ENCODE data around the gene STAT5A.

Gene STAT5A

GRCh38 chr17:42282478-42283080 is 5.7 kb upstream of the STAT5A start:
- Histone ChIP-seq H3K23ac (ENCODE audit: low read length in 2 of 2) (no peak overlapping the region), H3K27ac (ENCODE audit: low read length, poor library complexity, severe bottlenecking) (no peak overlapping the region), H3K9me3 (ENCODE audit: control insufficient read depth, low read length) (no peaks in the 10 kb centered on the region), H4K8ac (ENCODE audit: low read length) (no peak overlapping the region), H2AK5ac (ENCODE audit: low read length, severe bottlenecking) (no peak overlapping the region), H2BK12ac (ENCODE audit: low read length in 2 of 2) (no peak overlapping the region), H3K18ac (ENCODE audit: low read depth in 1 of 2, low read length in 2 of 2) (no peak overlapping the region), H3K27me3 (ENCODE audit: control insufficient read depth in 1 of 2, insufficient read depth in 1 of 2, low read length in 2 of 2) (no peaks in the 10 kb centered on the region), H2BK15ac (ENCODE audit: low read depth, poor library complexity, severe bottlenecking) (no peak overlapping the region), H3K14ac (ENCODE audit: low read length in 2 of 2) (no peak overlapping the region), H3K9ac (ENCODE audit: low read length) (no peak overlapping the region), H3K4me2 (ENCODE audit: low read length, poor library complexity, severe bottlenecking) (no peak overlapping the region), H2BK5ac (ENCODE audit: low read depth, low read length, poor library complexity, severe bottlenecking) (no peak overlapping the region), H4K91ac (ENCODE audit: low read length) (no peak overlapping the region), H3K4me1 (ENCODE audit: control insufficient read depth, insufficient read depth, low read depth, low read length) (peaks cover 4% of the 10 kb centered on the region), H3K4ac (ENCODE audit: low read depth in 1 of 2, low read length in 2 of 2) (no peak overlapping the region), H3K79me1 (replicated peaks; ENCODE audit: low read length, poor library complexity, severe bottlenecking) (no peaks in the 10 kb centered on the region), H3K4me3 (ENCODE audit: insufficient read depth in 1 of 2, low read depth in 1 of 2, low read length in 2 of 2) (no peak overlapping the region), H3K36me3 (ENCODE audit: control insufficient read depth in 1 of 2, insufficient read depth in 2 of 2, low read depth in 1 of 2, low read length in 2 of 2) (peaks cover 0 to 3% of the 10 kb centered on the region in 2 experiments), H2AFZ (ENCODE audit: low read depth, low read length) (no peak overlapping the region), H2BK120ac (ENCODE audit: low read depth, low read length) (no peak overlapping the region)
- DNase-seq = no peak
- WGBS = 95% methylated on average over 4 of the region's 6 CpGs

GRCh38 chr17:42283241-42284023 is 4.9 kb upstream of the STAT5A start:
- H2BK120ac ChIP-seq (ENCODE audit: low read depth, low read length) = no peak overlapping the region
- no peak overlapping the region for H3K9ac ChIP-seq (ENCODE audit: low read length)
- H3K79me1 ChIP-seq (replicated peaks; ENCODE audit: low read length, poor library complexity, severe bottlenecking) = no peaks in the 10 kb centered on the region
- H2AFZ ChIP-seq (ENCODE audit: low read depth, low read length) = no peak overlapping the region
- no peaks in the 10 kb centered on the region for H3K27me3 ChIP-seq (ENCODE audit: control insufficient read depth in 1 of 2, insufficient read depth in 1 of 2, low read length in 2 of 2)
- peaks cover 9% of the 10 kb centered on the region for H3K4me1 ChIP-seq (ENCODE audit: control insufficient read depth, insufficient read depth, low read depth, low read length)
- no peak overlapping the region for H4K8ac ChIP-seq (ENCODE audit: low read length)
- peaks cover 0 to 3% of the 10 kb centered on the region in 2 experiments for H3K36me3 ChIP-seq (ENCODE audit: control insufficient read depth in 1 of 2, insufficient read depth in 2 of 2, low read depth in 1 of 2, low read length in 2 of 2)
- no peak overlapping the region for H3K23ac ChIP-seq (ENCODE audit: low read length in 2 of 2)
- DNase-seq = no peak
- 89% methylated on average over 4 of the region's 7 CpGs for WGBS
- H2AK5ac ChIP-seq (ENCODE audit: low read length, severe bottlenecking) = no peak overlapping the region
- H4K91ac ChIP-seq (ENCODE audit: low read length) = no peak overlapping the region
- no peak overlapping the region for H2BK12ac ChIP-seq (ENCODE audit: low read length in 2 of 2)
- H2BK15ac ChIP-seq (ENCODE audit: low read depth, poor library complexity, severe bottlenecking) = no peak overlapping the region
- H3K9me3 ChIP-seq (ENCODE audit: control insufficient read depth, low read length) = no peaks in the 10 kb centered on the region
- H2BK5ac ChIP-seq (ENCODE audit: low read depth, low read length, poor library complexity, severe bottlenecking) = no peak overlapping the region
- H3K27ac ChIP-seq (ENCODE audit: low read length, poor library complexity, severe bottlenecking) = no peak overlapping the region
- H3K18ac ChIP-seq (ENCODE audit: low read depth in 1 of 2, low read length in 2 of 2) = no peak overlapping the region
- H3K4ac ChIP-seq (ENCODE audit: low read depth in 1 of 2, low read length in 2 of 2) = no peak overlapping the region
- H3K14ac ChIP-seq (ENCODE audit: low read length in 2 of 2) = peak overlapping the region in 1 of 2 experiments; percentile 27
- no peak overlapping the region for H3K4me3 ChIP-seq (ENCODE audit: insufficient read depth in 1 of 2, low read depth in 1 of 2, low read length in 2 of 2)
- no peak overlapping the region for H3K4me2 ChIP-seq (ENCODE audit: low read length, poor library complexity, severe bottlenecking)

GRCh38 chr17:42284024-42284369 is 4.3 kb upstream of the STAT5A start:
- no peak overlapping the region for H4K91ac ChIP-seq (ENCODE audit: low read length)
- no peak overlapping the region for H3K4me3 ChIP-seq (ENCODE audit: insufficient read depth in 1 of 2, low read depth in 1 of 2, low read length in 2 of 2)
- H3K79me1 ChIP-seq (replicated peaks; ENCODE audit: low read length, poor library complexity, severe bottlenecking) = no peaks in the 10 kb centered on the region
- H3K14ac ChIP-seq (ENCODE audit: low read length in 2 of 2) = no peak overlapping the region
- H4K8ac ChIP-seq (ENCODE audit: low read length) = no peak overlapping the region
- no peak for DNase-seq
- H3K36me3 ChIP-seq (ENCODE audit: control insufficient read depth in 1 of 2, insufficient read depth in 2 of 2, low read depth in 1 of 2, low read length in 2 of 2) = peaks cover 0 to 3% of the 10 kb centered on the region in 2 experiments
- no peak overlapping the region for H2BK12ac ChIP-seq (ENCODE audit: low read length in 2 of 2)
- no peak overlapping the region for H3K4me2 ChIP-seq (ENCODE audit: low read length, poor library complexity, severe bottlenecking)
- H3K27me3 ChIP-seq (ENCODE audit: control insufficient read depth in 1 of 2, insufficient read depth in 1 of 2, low read length in 2 of 2) = no peaks in the 10 kb centered on the region
- no peak overlapping the region for H2BK5ac ChIP-seq (ENCODE audit: low read depth, low read length, poor library complexity, severe bottlenecking)
- peaks cover 13% of the 10 kb centered on the region for H3K4me1 ChIP-seq (ENCODE audit: control insufficient read depth, insufficient read depth, low read depth, low read length)
- H3K23ac ChIP-seq (ENCODE audit: low read length in 2 of 2) = no peak overlapping the region
- H3K9ac ChIP-seq (ENCODE audit: low read length) = no peak overlapping the region
- 86% methylated on average over 5 of the region's 5 CpGs for WGBS
- no peak overlapping the region for H2AFZ ChIP-seq (ENCODE audit: low read depth, low read length)
- H3K4ac ChIP-seq (ENCODE audit: low read depth in 1 of 2, low read length in 2 of 2) = no peak overlapping the region
- H3K18ac ChIP-seq (ENCODE audit: low read depth in 1 of 2, low read length in 2 of 2) = no peak overlapping the region
- no peak overlapping the region for H2BK120ac ChIP-seq (ENCODE audit: low read depth, low read length)
- no peak overlapping the region for H3K27ac ChIP-seq (ENCODE audit: low read length, poor library complexity, severe bottlenecking)
- H3K9me3 ChIP-seq (ENCODE audit: control insufficient read depth, low read length) = no peaks in the 10 kb centered on the region
- H2BK15ac ChIP-seq (ENCODE audit: low read depth, poor library complexity, severe bottlenecking) = peak overlapping the region; percentile 33
- H2AK5ac ChIP-seq (ENCODE audit: low read length, severe bottlenecking) = no peak overlapping the region

DNA sequence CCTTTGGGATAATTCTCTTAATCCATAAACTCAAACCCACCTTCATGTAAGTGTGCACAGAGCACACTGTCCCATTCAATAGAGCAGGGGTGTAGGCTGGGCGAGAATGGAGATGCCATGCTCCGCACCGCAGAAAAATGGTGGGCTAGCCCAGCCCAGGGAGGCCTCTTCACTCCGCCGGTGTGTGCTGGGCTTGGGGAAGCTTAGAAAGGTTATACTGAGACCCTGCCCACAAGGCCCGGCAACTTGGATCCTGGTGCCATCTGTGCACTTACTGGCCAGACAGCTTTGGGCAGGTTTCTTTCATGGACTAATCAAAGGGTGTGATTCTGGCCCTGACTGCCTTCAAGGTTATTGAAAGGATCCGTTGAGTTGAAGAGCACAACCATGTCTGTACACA is 3.7 kb upstream of the STAT5A start:
- H2BK15ac ChIP-seq (ENCODE audit: low read depth, poor library complexity, severe bottlenecking) = no peak overlapping the region
- DNase-seq = no peak
- no peaks in the 10 kb centered on the region for H3K27me3 ChIP-seq (ENCODE audit: control insufficient read depth in 1 of 2, insufficient read depth in 1 of 2, low read length in 2 of 2)
- H3K4ac ChIP-seq (ENCODE audit: low read depth in 1 of 2, low read length in 2 of 2) = no peak overlapping the region
- no peak overlapping the region for H2BK12ac ChIP-seq (ENCODE audit: low read length in 2 of 2)
- H3K79me1 ChIP-seq (replicated peaks; ENCODE audit: low read length, poor library complexity, severe bottlenecking) = no peaks in the 10 kb centered on the region
- peaks cover 0 to 3% of the 10 kb centered on the region in 2 experiments for H3K36me3 ChIP-seq (ENCODE audit: control insufficient read depth in 1 of 2, insufficient read depth in 2 of 2, low read depth in 1 of 2, low read length in 2 of 2)
- H3K4me1 ChIP-seq (ENCODE audit: control insufficient read depth, insufficient read depth, low read depth, low read length) = peaks cover 13% of the 10 kb centered on the region
- H3K9ac ChIP-seq (ENCODE audit: low read length) = no peak overlapping the region
- H2BK5ac ChIP-seq (ENCODE audit: low read depth, low read length, poor library complexity, severe bottlenecking) = no peak overlapping the region
- no peak overlapping the region for H3K4me2 ChIP-seq (ENCODE audit: low read length, poor library complexity, severe bottlenecking)
- H4K8ac ChIP-seq (ENCODE audit: low read length) = no peak overlapping the region
- no peak overlapping the region for H3K4me3 ChIP-seq (ENCODE audit: insufficient read depth in 1 of 2, low read depth in 1 of 2, low read length in 2 of 2)
- no peak overlapping the region for H4K91ac ChIP-seq (ENCODE audit: low read length)
- H2AFZ ChIP-seq (ENCODE audit: low read depth, low read length) = no peak overlapping the region
- H3K14ac ChIP-seq (ENCODE audit: low read length in 2 of 2) = no peak overlapping the region
- no peak overlapping the region for H3K27ac ChIP-seq (ENCODE audit: low read length, poor library complexity, severe bottlenecking)
- no peak overlapping the region for H3K18ac ChIP-seq (ENCODE audit: low read depth in 1 of 2, low read length in 2 of 2)
- no peaks in the 10 kb centered on the region for H3K9me3 ChIP-seq (ENCODE audit: control insufficient read depth, low read length)
- no peak overlapping the region for H2BK120ac ChIP-seq (ENCODE audit: low read depth, low read length)
- WGBS = 98% methylated on average over 7 of the region's 7 CpGs
- H2AK5ac ChIP-seq (ENCODE audit: low read length, severe bottlenecking) = no peak overlapping the region
- no peak overlapping the region for H3K23ac ChIP-seq (ENCODE audit: low read length in 2 of 2)

All from mesenchymal stem cell (in vitro differentiated cells and primary cell).